Esophagus muscularis mucosa (tissue), 3 donors: ENCODE results near the gene BCL2L14.

Source experiments
- EP300 ChIP-seq: sonication (generic); formaldehyde crosslinking; IDR thresholded peaks from one replicate; pipeline ENCODE4 v1.6.1; 2017; ENCODE audit warnings: antibody characterized with exemption
- TF ChIP-seq, protein P1 (sequence below), 3 experiments: fragments of 200-600 bp in 2 of 3; fragments of 450-650 bp in 1 of 3; sonication (generic) in 2 of 3; IDR thresholded peaks; one replicate each; pipeline ENCODE4 v1.5.1; 2017 to 2019; ENCODE audit warnings: antibody characterized with exemption in 3 of 3, mild to moderate bottlenecking in 2 of 3, moderate library complexity in 1 of 3

DNA sequence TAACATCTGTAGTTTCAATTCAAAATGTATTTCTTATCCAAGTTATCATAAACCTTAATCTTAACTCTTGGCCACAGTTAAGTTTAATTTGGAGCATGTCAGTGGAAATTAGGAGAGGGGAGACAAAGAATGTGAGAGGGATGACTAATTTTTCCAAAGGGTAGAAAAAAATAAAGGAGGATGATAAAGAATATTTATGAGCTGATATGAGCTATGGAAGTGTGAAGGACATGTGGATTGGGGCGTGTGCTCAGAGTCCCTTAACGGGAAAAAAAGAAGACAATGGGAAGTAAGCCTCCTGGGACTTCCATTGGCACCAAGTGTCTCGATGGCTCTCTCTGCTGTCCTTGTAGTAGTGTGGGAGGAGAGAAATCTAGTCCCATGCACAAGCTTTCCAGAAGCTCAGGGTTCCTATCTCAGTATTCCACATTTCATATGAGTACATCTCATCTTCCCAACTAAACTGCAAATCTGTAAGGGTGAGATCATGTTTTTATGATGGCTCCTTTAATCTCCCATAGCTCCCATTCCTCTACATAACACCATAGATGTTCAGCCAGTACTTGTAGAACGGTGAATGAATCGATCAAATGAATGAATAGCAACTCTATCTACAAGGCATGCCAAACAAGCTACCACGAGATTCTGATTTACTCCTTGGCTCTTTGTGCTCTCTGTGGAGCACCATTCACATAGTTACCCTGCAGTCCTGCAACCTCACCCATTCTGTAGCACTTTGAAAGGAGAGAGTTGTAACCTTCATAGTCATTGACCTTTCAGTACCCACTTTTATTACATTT, 27.4 kb downstream of the BCL2L14 start:
- TF ChIP-seq EP300: no peak
- TF ChIP-seq, protein P1, sequence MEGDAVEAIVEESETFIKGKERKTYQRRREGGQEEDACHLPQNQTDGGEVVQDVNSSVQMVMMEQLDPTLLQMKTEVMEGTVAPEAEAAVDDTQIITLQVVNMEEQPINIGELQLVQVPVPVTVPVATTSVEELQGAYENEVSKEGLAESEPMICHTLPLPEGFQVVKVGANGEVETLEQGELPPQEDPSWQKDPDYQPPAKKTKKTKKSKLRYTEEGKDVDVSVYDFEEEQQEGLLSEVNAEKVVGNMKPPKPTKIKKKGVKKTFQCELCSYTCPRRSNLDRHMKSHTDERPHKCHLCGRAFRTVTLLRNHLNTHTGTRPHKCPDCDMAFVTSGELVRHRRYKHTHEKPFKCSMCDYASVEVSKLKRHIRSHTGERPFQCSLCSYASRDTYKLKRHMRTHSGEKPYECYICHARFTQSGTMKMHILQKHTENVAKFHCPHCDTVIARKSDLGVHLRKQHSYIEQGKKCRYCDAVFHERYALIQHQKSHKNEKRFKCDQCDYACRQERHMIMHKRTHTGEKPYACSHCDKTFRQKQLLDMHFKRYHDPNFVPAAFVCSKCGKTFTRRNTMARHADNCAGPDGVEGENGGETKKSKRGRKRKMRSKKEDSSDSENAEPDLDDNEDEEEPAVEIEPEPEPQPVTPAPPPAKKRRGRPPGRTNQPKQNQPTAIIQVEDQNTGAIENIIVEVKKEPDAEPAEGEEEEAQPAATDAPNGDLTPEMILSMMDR (IDR thresholded peaks at IDR 0.05): no peak
